Astrocyte of the spinal cord (primary cell): ENCODE data around the gene LPA.

Experiments
- DNase-seq: peaks from one replicate; pipeline ENCODE4 v3.0.0; 2011; ENCODE audit warnings: low read depth, low spot score
- H3K4me3 ChIP-seq: 2 replicates; pipeline ENCODE4 v1.5.1; 2011; ENCODE audit warnings: low read depth, mild to moderate bottlenecking, low read length, moderate library complexity
- CTCF ChIP-seq: IDR thresholded peaks from 2 replicates; pipeline ENCODE4 v1.5.1; 2012; ENCODE audit warnings: low read depth, mild to moderate bottlenecking, low read length, inconsistent platforms
- in situ Hi-C: cut with HindIII; loops from 2 replicates; pipeline ENCODE4 v1.10.0; 2017; ENCODE audit warnings: low sequenced_read_pairs

Gene LPA

GRCh38 chr6:160487116-160487515 is 177.0 kb downstream of the LPA start:
- no peak overlapping the region for H3K4me3 ChIP-seq
- in situ Hi-C loops: no loop called here
- TF ChIP-seq CTCF: no peak

More at GRCh38 chr6:160487116-160487515, 177.0 kb downstream of the LPA start:
- no peak for DNase-seq
